Heart left ventricle (tissue), 16 donors: ENCODE results near the gene NDST1. TPM values are rescaled to one million over a fixed set of nuclear protein-coding genes. Genes with fewer than 3 reads are reported as not detected.

Experiments
- ATAC-seq, 4 donors: fragments of 200-7000 bp; cut with Tn5 transposase; one replicate each; pipeline ENCODE4 v1.9.1; 2020 to 2022; ENCODE audit warnings: moderate library complexity in 4 of 4, mild to moderate bottlenecking in 3 of 4, moderate number of reproducible peaks in 1 of 4
- DNase-seq, 5 donors: peaks; one replicate each; pipeline ENCODE4 v3.0.0-alpha.2; 2020
- H3K27ac ChIP-seq, 12 donors: fragments of 200-600 bp; sonication (generic) in 4 of 12; one replicate each; pipeline versions ENCODE4 v1.5.0 to v1.8.0; 2016 to 2022; ENCODE audit warnings: mild to moderate bottlenecking in 2 of 12
- H3K27me3 ChIP-seq, 9 donors: fragments of 200-600 bp; sonication (generic) in 2 of 9; one replicate each; pipeline versions ENCODE4 v1.5.1 to v1.8.0; 2016 to 2022; ENCODE audit warnings: mild to moderate bottlenecking in 3 of 9
- H3K36me3 ChIP-seq, 9 donors: fragments of 200-600 bp; sonication (generic) in 2 of 9; one replicate each; pipeline versions ENCODE4 v1.5.0 to v1.8.0; 2018 to 2022; ENCODE audit warnings: mild to moderate bottlenecking in 2 of 9
- H3K4me1 ChIP-seq, 12 donors: fragments of 200-600 bp; sonication (generic) in 4 of 12; one replicate each; pipeline versions ENCODE4 v1.5.0 to v1.8.0; 2016 to 2022; ENCODE audit warnings: mild to moderate bottlenecking in 3 of 12
- H3K4me3 ChIP-seq, 12 donors: fragments of 200-600 bp; sonication (generic) in 4 of 12; one replicate each; pipeline versions ENCODE4 v1.5.0 to v1.8.0; 2017 to 2022; ENCODE audit warnings: mild to moderate bottlenecking in 9 of 12, moderate library complexity in 4 of 12
- H3K9me3 ChIP-seq, 12 donors: fragments of 200-600 bp; sonication (generic) in 4 of 12; one replicate each; pipeline versions ENCODE4 v1.5.0 to v1.8.0; 2016 to 2022; ENCODE audit warnings: mild to moderate bottlenecking in 1 of 12
- CTCF ChIP-seq, 12 donors: fragments of 200-600 bp; sonication (generic) in 4 of 12; IDR thresholded peaks; one replicate each; pipeline versions ENCODE4 v1.5.0 to v1.8.0; 2018 to 2022; ENCODE audit warnings: antibody characterized with exemption in 12 of 12, mild to moderate bottlenecking in 5 of 12
- POLR2A ChIP-seq, 2 donors: fragments of 450-650 bp; IDR thresholded peaks; one replicate each; pipeline ENCODE4 v1.6.1; 2017; ENCODE audit warnings: antibody characterized with exemption in 2 of 2, mild to moderate bottlenecking in 2 of 2, moderate library complexity in 2 of 2
- WGBS, 4 donors: extraction: QIAGEN DNeasy Blood & Tissue Kit in 2 of 4; methylation state at CpG; one replicate each; pipeline versions ENCODE4 v1.1.5 to v1.1.7; 2013 to 2018; 5-methylcytosine and 5-hydroxymethylcytosine counted together
- intact Hi-C, 10 donors: fragments of 100-400 bp; cut with DNase I; formaldehyde crosslinking; loops; one replicate each; pipeline versions ENCODE4 v1.11.1 to v1.14.2; 2022
- polyA plus RNA-seq, 2 donors: library from polyadenylated mRNA; stranded (reverse); fragments of 200-250 nt; gene quantifications; one replicate each; pipeline ENCODE4 v1.2.3, GENCODE V29; 2013
- total RNA-seq, 9 donors: library from RNA; depleted of rRNA in 2 of 9; stranded (reverse); fragments of >200 nt in 2 of 9; fragmentation: NEBNext Ultra II Directional in 3 of 9; extraction: Animal tissue kit (Norgen Biotek cat#: 25700) in 3 of 9; gene quantifications; one replicate each; pipeline versions ENCODE4 v1.1.0 to v1.2.4, GENCODE V29; 2016 to 2023
- donor health status: ischemic (EF 13 %, LVEDD 7.1; RV severe dilation, severe dysfunction).
- donor health status: healthy with polysubstance abuse.
- donor health status: DM: no; HTN: yes; CAD: no.
- donor health status: DM: no; HTN: no; CAD: no.
- donor health status: ischemic (EF 25% LVEDD 6.9; RV normal size, moderate dysfunction).
- donor health status: ischemic (EF 25% LVEDD 5.7; RV mildly dilated, moderate dysfunction).
- donor health status: healthy.
- donor health status: DM: yes; HTN: yes; CAD: no.
- donor health status: ischemic (EF 35%, LVEDD 5.7; RV mildly dilated, moderate dysfunction).
- donor health status: nonischemic (EF 11% LVEDD 7.7; RV severe dilation, severe dysfunction).
- donor health status: DM: yes; HTN: yes; CAD: no.
- donor health status: PGD.
- donor health status: ischemic (EF 29% LVEDD 5.4; RV normal size, mild dysfunction).
- donor health status: nonischemic (EF 23%, LVEDD 6.1; RV moderate dilation, normal function).

NDST1 gene
- total and polyA plus RNA-seq, 11 donors, result 32.1 to 156 (median 68.5) TPM

DNA sequence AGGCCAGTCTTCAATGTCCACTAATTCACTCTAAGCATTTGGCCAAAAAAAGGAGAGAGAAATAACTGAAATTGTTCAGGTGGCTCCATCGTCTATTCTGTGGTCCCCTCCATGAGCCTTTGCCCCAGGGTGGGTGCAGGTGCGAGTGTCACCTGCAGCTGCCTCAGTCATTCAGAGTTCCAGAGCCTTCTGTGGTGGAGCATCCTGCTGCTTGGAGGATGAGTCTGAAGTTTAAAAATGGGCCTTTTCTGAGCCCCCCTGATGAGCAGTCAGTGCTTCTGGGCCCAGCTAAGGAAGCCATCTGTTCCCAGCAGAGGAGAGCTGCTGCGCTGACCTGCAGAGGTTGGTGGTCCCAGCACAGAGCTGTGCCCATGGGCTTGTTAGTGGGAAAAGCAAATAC, 48.2 kb downstream of the NDST1 start:
- H3K4me3 ChIP-seq, result no peak overlapping the region
- no peak for DNase-seq
- intact Hi-C loops, result loop anchor here in 2 of 10 donors (2.0 to 5.0 kb wide), 2 partner anchors 29 to 146 kb away; partner anchors contain the start of gene RBM22 (in 1 of the 2)
- WGBS, 4 donors, result 72 to 94% (median 92%) methylated on average over 3 of the region's 3 CpGs
- no peaks in the 10 kb centered on the region for H3K27me3 ChIP-seq
- peaks cover 0 to 19% (median 2%) of the 10 kb centered on the region in 12 donors for H3K4me1 ChIP-seq
- H3K9me3 ChIP-seq, result no peaks in the 10 kb centered on the region
- H3K27ac ChIP-seq, result no peak overlapping the region
- H3K36me3 ChIP-seq, result peaks cover 0 to 63% (median 61%) of the 10 kb centered on the region in 9 donors
- ATAC-seq, result no peak
- TF ChIP-seq CTCF (IDR thresholded peaks at IDR 0.05) (no peak), POLR2A (IDR thresholded peaks at IDR 0.05) (no peak)

DNA sequence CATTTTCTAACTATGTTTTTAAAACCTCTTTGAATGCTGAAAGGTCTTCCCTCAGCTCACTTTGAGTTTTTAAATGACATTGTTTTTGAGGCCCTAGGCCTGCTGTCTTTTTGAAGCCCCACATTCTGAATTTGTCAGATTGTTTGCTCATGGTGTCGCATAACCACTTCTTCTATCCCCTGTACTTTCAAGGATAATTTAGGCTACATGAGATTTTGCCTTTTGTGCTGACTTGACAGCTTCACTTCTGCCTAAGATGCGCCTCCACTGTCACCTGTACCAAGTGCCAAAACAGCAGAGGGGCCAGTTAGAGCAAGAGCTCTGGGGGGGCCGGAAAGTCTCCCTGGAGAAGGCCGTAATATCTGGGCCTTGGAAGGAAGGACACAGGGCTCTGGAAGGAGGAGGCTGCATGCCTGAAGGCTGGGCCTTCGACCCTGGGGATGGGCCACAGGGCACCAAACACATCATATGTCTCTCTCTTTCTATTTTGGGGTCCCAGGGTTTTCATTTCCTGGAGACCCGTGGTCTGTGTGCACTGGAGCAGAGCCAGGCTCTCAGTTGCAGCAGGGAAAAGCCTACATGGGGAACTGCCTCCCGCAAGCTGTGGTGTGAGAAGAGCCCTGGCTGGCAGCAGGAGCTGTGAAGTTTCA, 49.1 kb downstream of the NDST1 start:
- DNase-seq (no peak), ATAC-seq (no peak)
- TF ChIP-seq POLR2A (IDR thresholded peaks at IDR 0.05) (no peak), CTCF (IDR thresholded peaks at IDR 0.05) (no peak)
- H3K27me3 ChIP-seq, result no peaks in the 10 kb centered on the region
- H3K9me3 ChIP-seq, result no peaks in the 10 kb centered on the region
- no peak overlapping the region for H3K4me3 ChIP-seq
- 62 to 70% (median 68%) methylated on average over 6 to 7 of the region's 7 CpGs for WGBS, 4 donors
- H3K27ac ChIP-seq, result no peak overlapping the region
- peaks cover 0 to 54% (median 52%) of the 10 kb centered on the region in 9 donors for H3K36me3 ChIP-seq
- intact Hi-C loops, result loop anchor here in 2 of 10 donors (2.0 to 5.0 kb wide), 2 partner anchors 28 to 145 kb away; partner anchors contain the start of gene RBM22 (in 1 of the 2)
- peaks cover 0 to 20% (median 4%) of the 10 kb centered on the region in 12 donors for H3K4me1 ChIP-seq

DNA sequence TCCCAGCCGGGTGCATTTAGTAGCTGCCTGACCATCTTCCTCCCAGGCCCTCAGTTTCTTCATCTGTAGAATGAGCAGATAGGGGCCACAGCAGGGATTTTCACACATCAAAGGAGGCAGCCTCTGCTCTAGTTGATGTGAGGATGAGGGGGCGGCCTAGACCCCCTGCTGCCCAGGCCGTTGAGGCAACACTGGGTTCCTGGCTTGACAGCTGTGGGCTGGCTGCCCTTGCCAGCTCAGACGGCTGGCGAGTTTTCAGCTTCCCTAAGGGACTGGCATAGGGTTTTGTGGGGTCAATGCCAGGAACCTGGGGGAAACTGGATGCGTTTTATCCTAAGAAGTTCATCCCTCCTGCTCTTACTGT, 49.6 kb downstream of the NDST1 start:
- WGBS, 4 donors, result 41 to 49% (median 48%) methylated on average over 4 to 6 of the region's 6 CpGs
- peaks cover 0 to 49% (median 47%) of the 10 kb centered on the region in 9 donors for H3K36me3 ChIP-seq
- H3K9me3 ChIP-seq, result peaks cover 0 to 1% (median 0%) of the 10 kb centered on the region in 12 donors
- no peak for DNase-seq
- peaks cover 0 to 20% (median 4%) of the 10 kb centered on the region in 12 donors for H3K4me1 ChIP-seq
- no peak overlapping the region for H3K27ac ChIP-seq
- no peak for TF ChIP-seq POLR2A (IDR thresholded peaks at IDR 0.05)
- no peak for TF ChIP-seq CTCF (IDR thresholded peaks at IDR 0.05)
- intact Hi-C loops, result loop anchor here in 2 of 10 donors (2.0 to 5.0 kb wide), 2 partner anchors 27 to 145 kb away; partner anchors contain the start of gene RBM22 (in 1 of the 2)
- H3K4me3 ChIP-seq, result no peak overlapping the region
- H3K27me3 ChIP-seq, result no peaks in the 10 kb centered on the region
- ATAC-seq, result no peak

GRCh38 chr5:150558088-150558621, 50.2 kb downstream of the NDST1 start:
- Histone ChIP-seq H3K27me3 (no peaks in the 10 kb centered on the region), H3K36me3 (peaks cover 0 to 44% (median 41%) of the 10 kb centered on the region in 9 donors), H3K4me3 (no peak overlapping the region), H3K9me3 (peaks cover 0 to 5% (median 0%) of the 10 kb centered on the region in 12 donors), H3K4me1 (peaks cover 0 to 20% (median 4%) of the 10 kb centered on the region in 12 donors), H3K27ac (no peak overlapping the region)
- no peak for ATAC-seq
- intact Hi-C loops, result loop anchor here in 2 of 10 donors (2.0 to 5.0 kb wide), 2 partner anchors 143 to 144 kb away; partner anchors contain the start of gene RBM22 (in 2 of the 2)
- 77 to 80% (median 79%) methylated on average over 12 of the region's 12 CpGs for WGBS, 4 donors
- no peak for DNase-seq
- TF ChIP-seq CTCF (IDR thresholded peaks at IDR 0.05) (no peak), POLR2A (IDR thresholded peaks at IDR 0.05) (no peak)
